GM23338 (cell line): ENCODE measurements around the gene WDR93. TPM values are rescaled to one million over a fixed set of nuclear protein-coding genes. Genes with fewer than 3 reads are reported as not detected.

ENCODE experiments used
- ATAC-seq: fragments of 200-7000 bp; cut with Tn5 transposase; 3 replicates; pipeline ENCODE4 v1.9.1; 2020
- DNase-seq: peaks from one replicate; pipeline ENCODE4 v3.0.0-alpha.2; 2015; ENCODE audit warnings: low spot score
- H2AFZ ChIP-seq: fragments of 200-600 bp; sonication (generic); 2 replicates; pipeline ENCODE4 v1.8.0; 2016; ENCODE audit warnings: antibody characterized with exemption, mild to moderate bottlenecking, moderate library complexity
- H3F3A ChIP-seq: fragments of 200-600 bp; sonication (generic); replicated peaks from 2 replicates; pipeline ENCODE4 v1.8.0; 2017; ENCODE audit warnings: antibody characterized with exemption, mixed run types, low read depth
- H3K27ac ChIP-seq: fragments of 200-600 bp; sonication (generic); 2 replicates; pipeline ENCODE4 v1.6.1; 2016; ENCODE audit warnings: low read depth
- H3K27me3 ChIP-seq: fragments of 200-600 bp; sonication (generic); 2 replicates; pipeline ENCODE4 v1.8.0; 2016; ENCODE audit warnings: mild to moderate bottlenecking, mixed run types, moderate library complexity; ENCODE audit not compliant: insufficient read depth
- H3K36me3 ChIP-seq: fragments of 200-600 bp; sonication (generic); 2 replicates; pipeline ENCODE4 v1.8.0; 2016; ENCODE audit warnings: mild to moderate bottlenecking; ENCODE audit not compliant: insufficient read depth
- H3K4me1 ChIP-seq: fragments of 200-600 bp; sonication (generic); 2 replicates; pipeline ENCODE4 v1.8.0; 2016; ENCODE audit warnings: mild to moderate bottlenecking, moderate library complexity; ENCODE audit not compliant: insufficient read depth
- H3K4me2 ChIP-seq: fragments of 200-600 bp; sonication (generic); 2 replicates; pipeline ENCODE4 v1.7.1; 2017; ENCODE audit warnings: mixed run types
- H3K4me3 ChIP-seq: fragments of 200-600 bp; sonication (generic); 2 replicates; pipeline ENCODE4 v1.6.1; 2016; ENCODE audit warnings: mixed run types
- H3K79me2 ChIP-seq: fragments of 200-600 bp; sonication (generic); replicated peaks from 2 replicates; pipeline ENCODE4 v1.8.0; 2017; ENCODE audit warnings: mild to moderate bottlenecking; ENCODE audit not compliant: insufficient read depth
- H3K9me2 ChIP-seq: fragments of 200-600 bp; sonication (generic); 2 replicates; pipeline ENCODE4 v1.8.0; 2017; ENCODE audit not compliant: insufficient read depth
- H4K20me1 ChIP-seq: fragments of 200-600 bp; sonication (generic); replicated peaks from 2 replicates; pipeline ENCODE4 v1.8.0; 2017; ENCODE audit warnings: mild to moderate bottlenecking; ENCODE audit not compliant: insufficient read depth
- H3K27ac Mint-ChIP-seq: 2 replicates; pipeline ENCODE4 v1.8.0; 2020; ENCODE audit warnings: inconsistent platforms, mild to moderate bottlenecking, moderate library complexity, mixed read lengths
- H3K27me3 Mint-ChIP-seq: 3 replicates; pipeline ENCODE4 v1.8.0; 2022; ENCODE audit warnings: low read depth, mild to moderate bottlenecking, moderate library complexity, mixed read lengths, inconsistent platforms; ENCODE audit not compliant: insufficient read depth, poor library complexity
- H3K36me3 Mint-ChIP-seq: 3 replicates; pipeline ENCODE4 v1.8.0; 2021; ENCODE audit warnings: low read depth, mild to moderate bottlenecking, inconsistent platforms, moderate library complexity, mixed read lengths
- H3K4me1 Mint-ChIP-seq: 3 replicates; pipeline ENCODE4 v1.8.0; 2020; ENCODE audit warnings: mild to moderate bottlenecking, inconsistent platforms, mixed read lengths
- H3K4me3 Mint-ChIP-seq: 3 replicates; pipeline ENCODE4 v1.8.0; 2021; ENCODE audit warnings: moderate library complexity, mild to moderate bottlenecking, inconsistent platforms, mixed read lengths
- H3K9me3 Mint-ChIP-seq: 3 replicates; pipeline ENCODE4 v1.8.0; 2020; ENCODE audit warnings: moderate library complexity, mild to moderate bottlenecking, inconsistent platforms, mixed read lengths
- EZH2 ChIP-seq: fragments of 200-600 bp; sonication (generic); IDR thresholded peaks from one replicate; pipeline ENCODE4 v1.8.0; 2017; ENCODE audit warnings: antibody characterized with exemption, mild to moderate bottlenecking, low read depth; ENCODE audit not compliant: unreplicated experiment
- EZH2phosphoT487 ChIP-seq: fragments of 200-600 bp; sonication (generic); IDR thresholded peaks from one replicate; pipeline ENCODE4 v1.8.1; 2018; ENCODE audit warnings: antibody characterized with exemption; ENCODE audit not compliant: unreplicated experiment
- POLR2AphosphoS5 ChIP-seq: IDR thresholded peaks from 2 replicates; pipeline ENCODE4 v1.6.1; 2016; ENCODE audit warnings: antibody characterized with exemption, low read depth
- STAT1 ChIP-seq: IDR thresholded peaks from one replicate; pipeline ENCODE4 v1.6.1; 2016; ENCODE audit warnings: antibody characterized with exemption; ENCODE audit not compliant: unreplicated experiment
- ZNF114 ChIP-seq: fragments of 250-450 bp; sonication (Bioruptor Pico); IDR thresholded peaks from 2 replicates; pipeline ENCODE4 v1.5.0; 2020; ENCODE audit warnings: mild to moderate bottlenecking, moderate library complexity
- ZNF331 ChIP-seq: fragments of 250-450 bp; sonication (Bioruptor Pico); IDR thresholded peaks from 2 replicates; pipeline ENCODE4 v1.5.0; 2020; ENCODE audit warnings: low read depth, mild to moderate bottlenecking, moderate library complexity
- polyA plus RNA-seq: library from polyadenylated mRNA; unstranded; fragments of >200 nt; fragmentation: Nextera tagmentation; extraction: Ambion mirVana; gene quantifications from 2 replicates; pipeline ENCODE4 v1.2.1, GENCODE V29; 2016
- total RNA-seq: library from RNA; depleted of rRNA; stranded (reverse); fragments of >200 nt; shearing (Covaris generic); gene quantifications from 2 replicates; pipeline ENCODE4 v1.2.3, GENCODE V29; 2014
- TF ChIP-seq, protein P1 (sequence below): IDR thresholded peaks from one replicate; pipeline ENCODE4 v1.6.1; 2018; ENCODE audit warnings: antibody characterized with exemption; ENCODE audit not compliant: unreplicated experiment
- TF ChIP-seq, protein P2 (sequence below), 2 experiments: fragments of 200-600 bp in 1 of 2; sonication (generic) in 1 of 2; conservative IDR thresholded peaks; 2 replicates each; pipeline versions ENCODE4 v1.5.1 to v1.6.1; 2016 to 2017; ENCODE audit warnings: antibody characterized with exemption in 2 of 2, low read depth in 2 of 2, mild to moderate bottlenecking in 2 of 2, moderate library complexity in 1 of 2
- TF ChIP-seq, protein P3 (sequence below): IDR thresholded peaks from 2 replicates; pipeline ENCODE4 v1.6.1; 2016; ENCODE audit warnings: antibody characterized with exemption

Gene WDR93
- total and polyA plus RNA-seq, 2 experiments from 2014 or later, result 0.14 TPM; not detected in 1

DNA sequence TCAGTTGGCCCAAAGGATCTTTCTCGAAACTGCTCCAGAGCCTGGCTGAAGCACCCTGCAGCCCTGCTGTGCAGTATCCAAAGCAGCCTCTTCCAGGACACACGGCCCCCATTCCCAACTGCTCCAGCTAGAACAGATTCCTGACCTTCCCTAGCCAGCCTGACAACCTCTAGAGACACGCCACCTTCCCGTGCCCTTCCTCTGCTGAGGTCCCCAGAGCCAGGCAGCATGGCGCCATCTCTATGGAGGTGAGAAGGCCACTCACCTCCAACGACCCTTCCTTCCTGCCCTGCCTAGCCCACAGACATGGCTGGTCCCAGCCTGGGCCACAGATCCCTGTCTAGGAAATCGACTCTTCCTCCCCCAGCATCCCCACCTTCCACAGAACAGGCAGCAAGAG, 38.5 kb upstream of the WDR93 start (continued):
- no peak for TF ChIP-seq EZH2
- TF ChIP-seq EZH2phosphoT487, result no peak
- no peak for TF ChIP-seq STAT1
- no peak for TF ChIP-seq ZNF331 (CRISPR knock-in tag)
- TF ChIP-seq, protein P1, sequence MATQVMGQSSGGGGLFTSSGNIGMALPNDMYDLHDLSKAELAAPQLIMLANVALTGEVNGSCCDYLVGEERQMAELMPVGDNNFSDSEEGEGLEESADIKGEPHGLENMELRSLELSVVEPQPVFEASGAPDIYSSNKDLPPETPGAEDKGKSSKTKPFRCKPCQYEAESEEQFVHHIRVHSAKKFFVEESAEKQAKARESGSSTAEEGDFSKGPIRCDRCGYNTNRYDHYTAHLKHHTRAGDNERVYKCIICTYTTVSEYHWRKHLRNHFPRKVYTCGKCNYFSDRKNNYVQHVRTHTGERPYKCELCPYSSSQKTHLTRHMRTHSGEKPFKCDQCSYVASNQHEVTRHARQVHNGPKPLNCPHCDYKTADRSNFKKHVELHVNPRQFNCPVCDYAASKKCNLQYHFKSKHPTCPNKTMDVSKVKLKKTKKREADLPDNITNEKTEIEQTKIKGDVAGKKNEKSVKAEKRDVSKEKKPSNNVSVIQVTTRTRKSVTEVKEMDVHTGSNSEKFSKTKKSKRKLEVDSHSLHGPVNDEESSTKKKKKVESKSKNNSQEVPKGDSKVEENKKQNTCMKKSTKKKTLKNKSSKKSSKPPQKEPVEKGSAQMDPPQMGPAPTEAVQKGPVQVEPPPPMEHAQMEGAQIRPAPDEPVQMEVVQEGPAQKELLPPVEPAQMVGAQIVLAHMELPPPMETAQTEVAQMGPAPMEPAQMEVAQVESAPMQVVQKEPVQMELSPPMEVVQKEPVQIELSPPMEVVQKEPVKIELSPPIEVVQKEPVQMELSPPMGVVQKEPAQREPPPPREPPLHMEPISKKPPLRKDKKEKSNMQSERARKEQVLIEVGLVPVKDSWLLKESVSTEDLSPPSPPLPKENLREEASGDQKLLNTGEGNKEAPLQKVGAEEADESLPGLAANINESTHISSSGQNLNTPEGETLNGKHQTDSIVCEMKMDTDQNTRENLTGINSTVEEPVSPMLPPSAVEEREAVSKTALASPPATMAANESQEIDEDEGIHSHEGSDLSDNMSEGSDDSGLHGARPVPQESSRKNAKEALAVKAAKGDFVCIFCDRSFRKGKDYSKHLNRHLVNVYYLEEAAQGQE, result no peak
- TF ChIP-seq, protein P2, sequence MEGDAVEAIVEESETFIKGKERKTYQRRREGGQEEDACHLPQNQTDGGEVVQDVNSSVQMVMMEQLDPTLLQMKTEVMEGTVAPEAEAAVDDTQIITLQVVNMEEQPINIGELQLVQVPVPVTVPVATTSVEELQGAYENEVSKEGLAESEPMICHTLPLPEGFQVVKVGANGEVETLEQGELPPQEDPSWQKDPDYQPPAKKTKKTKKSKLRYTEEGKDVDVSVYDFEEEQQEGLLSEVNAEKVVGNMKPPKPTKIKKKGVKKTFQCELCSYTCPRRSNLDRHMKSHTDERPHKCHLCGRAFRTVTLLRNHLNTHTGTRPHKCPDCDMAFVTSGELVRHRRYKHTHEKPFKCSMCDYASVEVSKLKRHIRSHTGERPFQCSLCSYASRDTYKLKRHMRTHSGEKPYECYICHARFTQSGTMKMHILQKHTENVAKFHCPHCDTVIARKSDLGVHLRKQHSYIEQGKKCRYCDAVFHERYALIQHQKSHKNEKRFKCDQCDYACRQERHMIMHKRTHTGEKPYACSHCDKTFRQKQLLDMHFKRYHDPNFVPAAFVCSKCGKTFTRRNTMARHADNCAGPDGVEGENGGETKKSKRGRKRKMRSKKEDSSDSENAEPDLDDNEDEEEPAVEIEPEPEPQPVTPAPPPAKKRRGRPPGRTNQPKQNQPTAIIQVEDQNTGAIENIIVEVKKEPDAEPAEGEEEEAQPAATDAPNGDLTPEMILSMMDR (conservative IDR thresholded peaks at IDR 0.05; ENCODE audit: low read depth in 2 of 2), result no peak
- TF ChIP-seq ZNF114 (CRISPR knock-in tag), result no peak
- TF ChIP-seq, protein P3, sequence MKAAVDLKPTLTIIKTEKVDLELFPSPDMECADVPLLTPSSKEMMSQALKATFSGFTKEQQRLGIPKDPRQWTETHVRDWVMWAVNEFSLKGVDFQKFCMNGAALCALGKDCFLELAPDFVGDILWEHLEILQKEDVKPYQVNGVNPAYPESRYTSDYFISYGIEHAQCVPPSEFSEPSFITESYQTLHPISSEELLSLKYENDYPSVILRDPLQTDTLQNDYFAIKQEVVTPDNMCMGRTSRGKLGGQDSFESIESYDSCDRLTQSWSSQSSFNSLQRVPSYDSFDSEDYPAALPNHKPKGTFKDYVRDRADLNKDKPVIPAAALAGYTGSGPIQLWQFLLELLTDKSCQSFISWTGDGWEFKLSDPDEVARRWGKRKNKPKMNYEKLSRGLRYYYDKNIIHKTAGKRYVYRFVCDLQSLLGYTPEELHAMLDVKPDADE, result no peak

DNA sequence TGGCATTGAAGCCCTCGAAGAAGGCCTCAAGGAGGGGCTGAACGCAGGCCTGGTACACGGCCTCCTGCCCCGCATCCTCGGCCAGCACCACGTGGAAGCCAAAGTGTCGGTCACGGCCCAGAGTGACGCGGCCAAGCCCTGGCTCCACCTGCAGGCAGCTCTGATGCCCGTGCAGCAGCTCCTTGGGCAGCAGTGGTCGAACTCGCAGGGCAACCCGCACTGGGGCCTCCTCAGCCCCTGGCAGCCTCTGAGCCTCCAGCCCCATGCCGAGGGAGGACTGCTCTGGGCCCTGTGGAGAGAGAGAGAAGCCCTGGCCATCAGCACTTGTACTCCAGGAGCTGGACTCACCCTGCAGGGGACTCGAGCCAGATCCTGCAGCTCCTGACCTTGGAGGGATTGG, 37.9 kb upstream of the WDR93 start:
- H3K27me3 ChIP-seq, result 0 out of 2 replicates have a peak, but pooled peaks cover 2% of the 10 kb centered on the region
- TF ChIP-seq STAT1 (no peak), ZNF114 (CRISPR knock-in tag) (no peak), POLR2AphosphoS5 (no peak), EZH2 (no peak)
- TF ChIP-seq, protein P3, result no peak
- TF ChIP-seq, protein P2 (conservative IDR thresholded peaks at IDR 0.05; ENCODE audit: low read depth in 2 of 2), result peak in 1 of 2 experiments; percentile 29; a peak in 2 of 4 replicates
- Mint-ChIP-seq H3K9me3 (no peaks in the 10 kb centered on the region), H3K36me3 (peaks cover 19% of the 10 kb centered on the region), H3K27me3 (peaks cover 6% of the 10 kb centered on the region), H3K4me1 (peaks cover 10% of the 10 kb centered on the region), H3K27ac (no peak overlapping the region), H3K4me3 (no peak overlapping the region)
- no peak overlapping the region for H3K27ac ChIP-seq
- no peak for DNase-seq
- H4K20me1 ChIP-seq, result peaks cover 2% of the 10 kb centered on the region; the same call in 1 of the 2 replicates
- H3K36me3 ChIP-seq, result no peaks in the 10 kb centered on the region
- H3K4me2 ChIP-seq, result no peak overlapping the region
- peaks cover 16% of the 10 kb centered on the region for H3K79me2 ChIP-seq
- H3K9me2 ChIP-seq, result peaks cover 1% of the 10 kb centered on the region; the same call in 1 of the 2 replicates
- peaks cover 5% of the 10 kb centered on the region; the same call in 1 of the 2 replicates for H3K4me1 ChIP-seq
- no peak overlapping the region for H3K4me3 ChIP-seq
- H2AFZ ChIP-seq, result no peak overlapping the region
- no peak for ATAC-seq
- H3F3A ChIP-seq, result no peaks in the 10 kb centered on the region
